RWPE2 (cell line): ENCODE measurements around the gene FGFRL1.

Source experiments
- ATAC-seq: fragments of 200-7000 bp; cut with Tn5 transposase; 3 replicates; pipeline ENCODE4 v1.9.1; 2021; ENCODE audit warnings: low read depth
- DNase-seq: peaks from one replicate; pipeline ENCODE4 v3.0.0-alpha.2; 2020; ENCODE audit warnings: low spot score
- H3K27ac ChIP-seq: fragments of 450-650 bp; 2 replicates; pipeline ENCODE4 v1.5.1; 2017; ENCODE audit warnings: mild to moderate bottlenecking; ENCODE audit not compliant: poor library complexity, severe bottlenecking
- H3K27me3 ChIP-seq: fragments of 250-450 bp; sonication (Bioruptor Pico); 2 replicates; pipeline ENCODE4 v1.5.1; 2021; ENCODE audit warnings: mild to moderate bottlenecking, moderate library complexity; ENCODE audit not compliant: insufficient read depth, poor library complexity, severe bottlenecking
- H3K36me3 ChIP-seq: fragments of 250-450 bp; sonication (Bioruptor Pico); 2 replicates; pipeline ENCODE4 v1.5.1; 2020; ENCODE audit warnings: low read depth, mild to moderate bottlenecking, moderate library complexity
- H3K4me1 ChIP-seq: fragments of 250-450 bp; sonication (Bioruptor Pico); 2 replicates; pipeline ENCODE4 v1.5.1; 2021; ENCODE audit warnings: mild to moderate bottlenecking, moderate library complexity; ENCODE audit not compliant: insufficient read depth, poor library complexity, severe bottlenecking
- H3K4me3 ChIP-seq: fragments of 250-450 bp; sonication (Bioruptor Pico); 2 replicates; pipeline ENCODE4 v1.5.1; 2021; ENCODE audit warnings: mild to moderate bottlenecking, moderate library complexity; ENCODE audit not compliant: severe bottlenecking
- H3K9me3 ChIP-seq: fragments of 250-450 bp; sonication (Bioruptor Pico); 2 replicates; pipeline ENCODE4 v1.5.1; 2021; ENCODE audit warnings: mild to moderate bottlenecking, moderate library complexity; ENCODE audit not compliant: severe bottlenecking
- TF ChIP-seq, protein P1 (sequence below): fragments of 450-650 bp; IDR thresholded peaks from one replicate; pipeline ENCODE4 v1.5.1; 2017; ENCODE audit warnings: mild to moderate bottlenecking, moderate library complexity; ENCODE audit not compliant: poor library complexity, severe bottlenecking

FGFRL1 gene

DNA sequence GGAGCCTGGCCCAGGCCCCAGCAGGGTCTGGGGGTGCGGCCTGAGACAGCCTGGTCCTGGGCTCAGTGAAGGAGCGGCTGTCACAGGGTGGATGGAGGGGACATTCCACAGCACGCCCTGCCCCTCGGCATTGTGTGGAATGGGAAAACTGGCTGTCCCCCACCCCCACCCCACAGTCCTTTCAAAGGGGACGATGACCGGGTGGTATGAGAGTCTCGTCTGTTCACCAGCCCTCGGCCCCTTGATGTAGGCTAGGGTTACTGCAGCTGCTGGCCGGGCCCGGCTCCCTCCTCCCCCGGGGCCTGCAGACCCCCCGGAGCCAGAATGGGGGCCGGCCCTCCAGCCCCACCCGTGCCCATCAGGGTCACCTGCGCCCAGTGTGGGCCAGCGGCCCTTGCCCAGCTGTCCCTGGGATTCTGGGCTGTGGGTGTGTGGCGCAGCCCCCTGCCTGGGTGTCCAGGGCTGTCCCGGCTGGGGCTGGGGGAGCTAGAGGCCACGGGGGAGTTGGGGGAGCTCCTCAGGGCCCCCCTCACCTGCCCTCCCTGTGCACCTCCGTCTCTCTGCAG is 11.7 kb downstream of the FGFRL1 start:
- no peak overlapping the region for H3K27ac ChIP-seq
- no peaks in the 10 kb centered on the region for H3K27me3 ChIP-seq
- H3K4me3 ChIP-seq = no peak overlapping the region
- H3K9me3 ChIP-seq = no peaks in the 10 kb centered on the region
- 0 out of 2 replicates have a peak, but pooled peaks cover 4% of the 10 kb centered on the region for H3K36me3 ChIP-seq
- DNase-seq = no peak
- TF ChIP-seq, protein P1, sequence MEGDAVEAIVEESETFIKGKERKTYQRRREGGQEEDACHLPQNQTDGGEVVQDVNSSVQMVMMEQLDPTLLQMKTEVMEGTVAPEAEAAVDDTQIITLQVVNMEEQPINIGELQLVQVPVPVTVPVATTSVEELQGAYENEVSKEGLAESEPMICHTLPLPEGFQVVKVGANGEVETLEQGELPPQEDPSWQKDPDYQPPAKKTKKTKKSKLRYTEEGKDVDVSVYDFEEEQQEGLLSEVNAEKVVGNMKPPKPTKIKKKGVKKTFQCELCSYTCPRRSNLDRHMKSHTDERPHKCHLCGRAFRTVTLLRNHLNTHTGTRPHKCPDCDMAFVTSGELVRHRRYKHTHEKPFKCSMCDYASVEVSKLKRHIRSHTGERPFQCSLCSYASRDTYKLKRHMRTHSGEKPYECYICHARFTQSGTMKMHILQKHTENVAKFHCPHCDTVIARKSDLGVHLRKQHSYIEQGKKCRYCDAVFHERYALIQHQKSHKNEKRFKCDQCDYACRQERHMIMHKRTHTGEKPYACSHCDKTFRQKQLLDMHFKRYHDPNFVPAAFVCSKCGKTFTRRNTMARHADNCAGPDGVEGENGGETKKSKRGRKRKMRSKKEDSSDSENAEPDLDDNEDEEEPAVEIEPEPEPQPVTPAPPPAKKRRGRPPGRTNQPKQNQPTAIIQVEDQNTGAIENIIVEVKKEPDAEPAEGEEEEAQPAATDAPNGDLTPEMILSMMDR = no peak
- H3K4me1 ChIP-seq = no peaks in the 10 kb centered on the region
- ATAC-seq = no peak

DNA sequence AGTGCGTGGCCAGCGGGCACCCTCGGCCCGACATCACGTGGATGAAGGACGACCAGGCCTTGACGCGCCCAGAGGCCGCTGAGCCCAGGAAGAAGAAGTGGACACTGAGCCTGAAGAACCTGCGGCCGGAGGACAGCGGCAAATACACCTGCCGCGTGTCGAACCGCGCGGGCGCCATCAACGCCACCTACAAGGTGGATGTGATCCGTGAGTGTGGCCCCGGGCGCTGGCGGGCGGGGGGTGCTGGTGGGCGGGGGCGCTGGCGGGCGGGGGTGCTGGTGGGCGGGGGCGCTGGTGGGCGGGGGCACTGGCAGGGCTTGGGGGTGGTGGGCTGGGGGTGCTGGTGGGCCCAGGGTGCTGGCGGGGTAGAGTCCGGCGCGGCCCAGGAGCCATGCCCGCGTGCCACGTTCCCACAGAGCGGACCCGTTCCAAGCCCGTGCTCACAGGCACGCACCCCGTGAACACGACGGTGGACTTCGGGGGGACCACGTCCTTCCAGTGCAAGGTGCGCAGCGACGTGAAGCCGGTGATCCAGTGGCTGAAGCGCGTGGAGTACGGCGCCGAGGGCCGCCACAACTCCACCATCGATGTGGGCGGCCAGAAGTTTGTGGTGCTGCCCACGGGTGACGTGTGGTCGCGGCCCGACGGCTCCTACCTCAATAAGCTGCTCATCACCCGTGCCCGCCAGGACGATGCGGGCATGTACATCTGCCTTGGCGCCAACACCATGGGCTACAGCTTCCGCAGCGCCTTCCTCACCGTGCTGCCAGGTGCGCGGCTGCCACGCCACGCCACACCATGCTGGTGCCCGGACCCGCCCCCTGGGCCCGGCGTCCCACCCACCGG is 12.7 kb downstream of the FGFRL1 start:
- H3K4me1 ChIP-seq = no peaks in the 10 kb centered on the region
- DNase-seq (no peak), ATAC-seq (no peak)
- no peak overlapping the region for H3K4me3 ChIP-seq
- H3K27me3 ChIP-seq = no peaks in the 10 kb centered on the region
- H3K36me3 ChIP-seq = 0 out of 2 replicates have a peak, but pooled peaks cover 4% of the 10 kb centered on the region
- TF ChIP-seq, protein P1 = no peak
- H3K9me3 ChIP-seq = no peaks in the 10 kb centered on the region
- H3K27ac ChIP-seq = no peak overlapping the region

GRCh38 chr4:1024882-1025545 is 13.6 kb downstream of the FGFRL1 start:
- H3K27me3 ChIP-seq = no peaks in the 10 kb centered on the region
- ATAC-seq (no peak), DNase-seq (no peak)
- no peak overlapping the region for H3K27ac ChIP-seq
- H3K9me3 ChIP-seq = no peaks in the 10 kb centered on the region
- TF ChIP-seq, protein P1 = no peak
- no peak overlapping the region for H3K4me3 ChIP-seq
- no peaks in the 10 kb centered on the region for H3K4me1 ChIP-seq
- 0 out of 2 replicates have a peak, but pooled peaks cover 4% of the 10 kb centered on the region for H3K36me3 ChIP-seq

DNA sequence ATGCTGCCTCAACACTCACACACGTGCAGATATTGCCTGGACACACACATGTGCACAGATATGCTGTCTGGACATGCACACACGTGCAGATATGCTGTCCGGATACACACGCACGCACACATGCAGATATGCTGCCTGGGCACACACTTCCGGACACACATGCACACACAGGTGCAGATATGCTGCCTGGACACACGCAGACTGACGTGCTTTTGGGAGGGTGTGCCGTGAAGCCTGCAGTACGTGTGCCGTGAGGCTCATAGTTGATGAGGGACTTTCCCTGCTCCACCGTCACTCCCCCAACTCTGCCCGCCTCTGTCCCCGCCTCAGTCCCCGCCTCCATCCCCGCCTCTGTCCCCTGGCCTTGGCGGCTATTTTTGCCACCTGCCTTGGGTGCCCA is 14.7 kb downstream of the FGFRL1 start:
- TF ChIP-seq, protein P1 = no peak

More for the DNA sequence above, 14.7 kb downstream of the FGFRL1 start:
- no peaks in the 10 kb centered on the region for H3K9me3 ChIP-seq
- DNase-seq = no peak
- 0 out of 2 replicates have a peak, but pooled peaks cover 4% of the 10 kb centered on the region for H3K36me3 ChIP-seq
- H3K27ac ChIP-seq = no peak overlapping the region
- no peak overlapping the region for H3K4me3 ChIP-seq
- peak; percentile 62 for ATAC-seq
- no peaks in the 10 kb centered on the region for H3K27me3 ChIP-seq
- H3K4me1 ChIP-seq = no peaks in the 10 kb centered on the region
